Measurements from ENCODE around the gene SAMHD1.
"Not testable (repeated sequence)": the region's sequence is repeated elsewhere in the genome, so short reads cannot be mapped to it uniquely, and the experiment has no call there.

The SAMHD1 gene

GRCh38 chr20:36951979-36952738 is 651 bp upstream of the SAMHD1 start:
- no peak for DNase-seq

- DNase-seq, result peak; percentile 15 to 43 (median 40)
Measured at GRCh38 chr20:36950414-36951197, 902 bp downstream of the SAMHD1 start.

- no peak for DNase-seq
Measured at GRCh38 chr20:36941401-36941835, 10.1 kb downstream of the SAMHD1 start.

- no peak for DNase-seq
Measured at GRCh38 chr20:36937402-36937770, 14.1 kb downstream of the SAMHD1 start.

- DNase-seq, result not testable (repeated sequence)
Measured at GRCh38 chr20:36936761-36937401, 14.6 kb downstream of the SAMHD1 start.

GRCh38 chr20:36936341-36936740 is 15.2 kb downstream of the SAMHD1 start:
- no peak for DNase-seq

GRCh38 chr20:36933571-36933970 is 17.9 kb downstream of the SAMHD1 start:
- DNase-seq, result not testable (repeated sequence)

- DNase-seq, result no peak
Measured at GRCh38 chr20:36932476-36933426, 18.8 kb downstream of the SAMHD1 start.

- DNase-seq, result not testable (repeated sequence)
Measured at GRCh38 chr20:36932067-36932466, 19.4 kb downstream of the SAMHD1 start.

GRCh38 chr20:36929691-36930090 is 21.8 kb downstream of the SAMHD1 start:
- DNase-seq, result no peak

GRCh38 chr20:36929290-36929689 is 22.2 kb downstream of the SAMHD1 start:
- DNase-seq, result no peak

GRCh38 chr20:36927704-36928103 is 23.8 kb downstream of the SAMHD1 start:
- no peak for DNase-seq

GRCh38 chr20:36926653-36927200 is 24.8 kb downstream of the SAMHD1 start:
- no peak for DNase-seq

- DNase-seq, result no peak
Measured at GRCh38 chr20:36925234-36925633, 26.3 kb downstream of the SAMHD1 start.

GRCh38 chr20:36924167-36925045 is 27.1 kb downstream of the SAMHD1 start:
- DNase-seq, result no peak

GRCh38 chr20:36920334-36920730 is 31.2 kb downstream of the SAMHD1 start:
- no peak for DNase-seq

- peak in 1 of 5 donors; percentile 57 for DNase-seq
Measured at GRCh38 chr20:36919715-36920333, 31.7 kb downstream of the SAMHD1 start.

GRCh38 chr20:36917943-36918342 is 33.6 kb downstream of the SAMHD1 start:
- DNase-seq, result no peak

GRCh38 chr20:36917240-36917639 is 34.3 kb downstream of the SAMHD1 start:
- no peak for DNase-seq

GRCh38 chr20:36916199-36916598 is 35.3 kb downstream of the SAMHD1 start:
- DNase-seq, result no peak

Data from T-helper 1 cell (primary cell).